HG03066 (cell line): ENCODE measurements around the gene KPRP.

Source experiments
- ATAC-seq: cut with Tn5 transposase; IDR thresholded peaks from one replicate; pipeline ENCODE4 v1.9.1; 2021; ENCODE audit warnings: low read depth; ENCODE audit not compliant: unreplicated experiment

The KPRP gene

GRCh38 chr1:152768847-152769533, 11.2 kb downstream of the KPRP start:
- no peak for ATAC-seq

DNA sequence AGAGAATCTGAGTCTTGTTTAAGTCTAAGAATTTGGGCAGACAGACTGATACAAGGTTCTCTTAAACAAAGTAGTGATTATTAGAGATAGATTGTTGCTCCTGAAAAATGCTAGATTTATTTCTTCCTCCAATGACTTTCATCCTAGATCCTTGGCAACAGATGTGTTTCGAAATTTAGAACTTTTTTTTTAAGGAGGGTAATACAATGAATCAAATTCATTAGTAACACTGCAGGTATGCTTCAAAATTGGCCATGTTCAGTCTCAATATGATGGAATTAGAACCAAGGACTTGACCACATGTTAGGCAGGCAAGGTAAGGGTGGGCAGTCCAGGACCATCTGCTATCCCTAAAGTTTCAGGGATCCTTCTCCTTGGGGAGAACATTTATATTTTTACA, 12.6 kb downstream of the KPRP start:
- ATAC-seq = no peak

GRCh38 chr1:152774875-152775274, 17.1 kb downstream of the KPRP start, which contains the start of gene LCE1F:
Gene LCE1F, plus strand, starts transcription at chr1:152775140. Its CDS starts 1,232 bp downstream, at chr1:152776372.
- ATAC-seq = no peak

DNA sequence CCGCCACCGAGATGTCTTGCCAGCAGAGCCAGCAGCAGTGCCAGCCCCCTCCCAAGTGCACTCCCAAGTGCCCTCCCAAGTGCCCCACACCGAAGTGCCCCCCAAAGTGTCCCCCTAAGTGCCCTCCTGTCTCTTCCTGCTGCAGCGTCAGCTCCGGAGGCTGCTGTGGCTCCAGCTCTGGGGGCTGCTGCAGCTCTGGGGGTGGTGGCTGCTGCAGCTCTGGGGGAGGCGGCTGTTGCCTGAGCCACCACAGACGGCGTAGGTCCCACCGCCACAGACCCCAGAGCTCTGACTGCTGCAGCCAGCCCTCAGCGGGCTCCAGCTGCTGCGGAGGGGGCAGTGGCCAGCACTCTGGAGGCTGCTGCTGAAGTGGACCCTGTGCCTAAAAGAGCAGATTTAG, 18.5 kb downstream of the KPRP start:
- ATAC-seq = no peak

DNA sequence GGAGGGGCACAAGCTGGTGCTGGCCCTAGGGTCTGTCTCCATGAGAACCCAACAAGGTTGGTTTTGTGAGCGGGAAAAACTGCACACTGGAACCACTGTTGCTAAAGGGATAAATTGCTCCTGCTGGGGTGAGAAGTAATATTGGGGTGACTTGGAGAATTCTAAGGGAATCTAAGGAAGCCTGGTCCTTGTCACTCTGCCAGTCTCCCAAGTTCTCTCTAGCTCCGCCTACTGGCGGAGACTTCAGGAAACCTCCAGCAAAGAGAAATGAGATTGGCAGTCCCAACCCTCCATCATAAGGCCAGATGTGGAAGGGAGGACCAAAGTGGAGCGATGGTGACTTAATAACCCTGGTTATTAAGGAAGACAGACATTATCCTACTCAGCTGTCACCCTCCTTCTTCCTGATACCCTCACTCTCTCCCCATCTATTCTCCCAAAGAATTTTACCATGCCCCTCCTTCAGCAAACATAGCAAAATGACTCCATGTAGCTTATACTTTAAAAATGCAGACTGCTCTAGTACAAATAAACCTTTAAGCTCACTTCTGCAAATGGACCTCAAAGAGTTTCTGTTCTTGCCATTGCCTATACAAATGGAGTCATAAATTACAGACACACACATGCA, 19.8 kb downstream of the KPRP start:
- ATAC-seq = no peak

DNA sequence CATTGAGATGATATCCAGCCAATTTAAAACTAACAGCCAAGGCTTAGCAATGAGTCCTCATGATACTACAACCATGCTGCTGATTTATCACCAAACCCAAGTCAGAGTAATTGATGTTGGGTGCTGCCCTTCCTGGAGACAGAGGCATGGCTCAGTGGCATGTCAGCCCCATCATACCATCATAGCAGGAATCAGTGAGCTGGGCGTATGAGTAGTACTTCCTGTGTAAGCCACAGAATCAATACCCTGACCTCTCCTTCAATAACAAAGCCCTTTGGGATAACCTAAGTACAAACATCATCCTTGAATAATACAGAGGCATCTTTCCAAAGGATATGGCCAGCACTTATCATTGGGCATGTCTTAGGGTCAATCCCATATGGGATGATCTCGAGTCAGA, 25.3 kb downstream of the KPRP start:
- no peak for ATAC-seq

DNA sequence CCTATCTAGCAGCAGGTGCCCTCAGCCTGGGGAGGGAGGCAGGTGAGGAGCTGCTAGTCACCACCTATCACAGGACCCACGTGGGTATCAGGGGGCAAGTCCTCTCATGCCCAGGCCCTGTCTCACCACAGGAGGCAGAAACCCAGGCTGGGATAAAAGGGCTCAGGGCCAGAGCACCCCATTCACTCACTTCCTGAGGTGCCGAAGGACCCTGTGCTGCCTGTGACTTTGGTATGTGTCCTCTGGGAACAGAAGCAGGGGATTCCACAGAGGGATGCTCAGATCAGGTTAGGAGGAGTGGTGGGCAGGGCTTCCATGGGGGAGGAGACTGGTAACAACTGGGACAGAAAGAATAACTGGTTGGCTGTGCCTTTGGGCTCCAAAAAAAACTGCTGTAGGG, 28.3 kb downstream of the KPRP start, which contains the start of gene LCE1E:
LCE1E (plus strand) TSS at position 181 of the 400 bp plus-strand sequence. CDS start 1,043 bp downstream, outside the sequence.
- ATAC-seq = no peak

GRCh38 chr1:152795686-152796085, 37.9 kb downstream of the KPRP start:
- ATAC-seq = no peak

GRCh38 chr1:152796421-152796820, 38.6 kb downstream of the KPRP start, which contains the start of gene LCE1D:
Gene LCE1D, plus strand, starts transcription at chr1:152796721. Its CDS starts 1,074 bp downstream, at chr1:152797795.
- ATAC-seq = no peak

DNA sequence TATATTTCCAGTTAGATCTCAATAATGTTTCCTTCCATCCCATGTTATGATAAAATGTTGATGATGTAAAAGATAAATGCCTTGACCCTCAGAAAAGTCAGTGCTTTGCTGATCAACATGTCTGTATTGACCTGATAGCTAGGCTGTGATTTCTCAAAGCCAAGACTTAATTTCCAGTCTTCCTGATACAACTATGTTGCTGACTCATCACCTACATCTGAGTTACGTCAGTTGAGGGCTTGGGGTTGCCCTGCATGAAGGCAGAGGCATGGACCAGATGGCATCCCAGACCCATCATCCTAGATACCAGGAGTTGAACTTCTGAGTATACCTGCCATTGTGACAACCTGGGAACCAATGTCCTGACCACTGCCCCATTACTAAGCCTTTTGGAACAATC, 43.5 kb downstream of the KPRP start:
- no peak for ATAC-seq

GRCh38 chr1:152806576-152806975, 48.8 kb downstream of the KPRP start, which contains the start of gene LCE1C:
Gene LCE1C, minus strand, starts transcription at chr1:152806651. Its CDS starts 1,173 bp downstream, at chr1:152805478.
- no peak for ATAC-seq

GRCh38 chr1:152811050-152811449, 53.2 kb downstream of the KPRP start:
- ATAC-seq = no peak
